DLD1 (cell line): ENCODE measurements around the gene SHISA6.
"Not testable (repeated sequence)": the region's sequence is repeated elsewhere in the genome, so short reads cannot be mapped to it uniquely, and the experiment has no call there.

Experiments used
- in situ Hi-C: cut with HindIII; loops from 2 replicates; pipeline ENCODE4 v1.10.0; 2017; ENCODE audit warnings: low sequenced_read_pairs

Gene SHISA6

DNA sequence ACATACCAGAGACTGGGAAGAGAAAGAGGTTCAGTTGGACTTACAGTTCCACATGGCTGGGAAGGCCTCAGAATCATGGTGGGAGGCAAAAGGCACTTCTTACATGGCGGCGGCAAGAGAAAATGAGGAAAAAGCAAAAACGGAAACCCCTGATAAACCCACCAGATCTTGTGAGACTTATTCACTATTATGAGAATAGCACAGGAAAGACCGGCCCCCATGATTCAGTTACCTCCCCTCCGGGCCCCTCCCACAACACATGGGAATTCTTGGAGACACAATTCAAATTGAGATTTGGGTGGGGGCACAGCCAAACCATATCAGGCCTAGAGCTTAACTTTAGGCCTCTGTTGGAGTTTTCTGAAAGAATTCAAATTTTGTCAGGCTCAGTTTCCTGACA is 60.9 kb downstream of the SHISA6 start:
- in situ Hi-C loops: not testable (repeated sequence)

DNA sequence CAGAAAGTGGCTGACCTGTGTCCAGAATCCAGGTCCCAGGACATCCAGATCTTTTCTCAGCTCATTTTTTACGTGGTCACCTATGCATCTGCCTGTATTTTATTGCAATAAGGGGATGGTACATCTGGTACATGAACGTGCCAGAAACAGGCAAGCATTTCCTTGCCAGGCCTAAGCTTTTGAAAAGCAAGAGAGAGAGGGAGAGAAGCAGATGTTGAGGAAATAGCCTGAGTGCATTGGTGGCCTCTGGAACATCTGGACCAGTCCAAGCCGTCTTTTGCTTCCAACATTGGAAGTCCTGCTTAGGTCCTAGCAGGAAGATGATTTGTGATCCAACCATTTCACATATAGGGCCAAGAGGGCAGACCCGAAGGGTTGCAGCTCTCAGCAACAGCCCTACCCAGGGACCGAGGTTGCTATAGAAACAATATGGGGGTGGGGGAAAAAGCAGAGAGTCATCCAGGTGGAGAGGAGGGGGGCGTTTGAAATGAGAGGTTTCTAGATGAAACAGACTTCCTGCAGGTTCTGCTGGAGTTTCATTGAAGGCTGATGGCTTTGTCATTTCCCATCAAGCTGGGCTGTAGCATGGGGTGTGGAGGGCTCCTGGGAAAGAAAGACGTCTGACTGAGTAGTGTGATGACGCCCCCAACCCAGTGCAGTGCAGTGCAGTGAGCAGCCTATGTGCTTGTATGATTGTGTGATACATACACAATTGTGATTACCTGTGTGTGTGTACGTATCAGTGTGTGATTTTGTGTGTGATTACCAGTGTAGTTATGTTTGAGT is 61.6 kb downstream of the SHISA6 start:
- in situ Hi-C loops: no loop called here

DNA sequence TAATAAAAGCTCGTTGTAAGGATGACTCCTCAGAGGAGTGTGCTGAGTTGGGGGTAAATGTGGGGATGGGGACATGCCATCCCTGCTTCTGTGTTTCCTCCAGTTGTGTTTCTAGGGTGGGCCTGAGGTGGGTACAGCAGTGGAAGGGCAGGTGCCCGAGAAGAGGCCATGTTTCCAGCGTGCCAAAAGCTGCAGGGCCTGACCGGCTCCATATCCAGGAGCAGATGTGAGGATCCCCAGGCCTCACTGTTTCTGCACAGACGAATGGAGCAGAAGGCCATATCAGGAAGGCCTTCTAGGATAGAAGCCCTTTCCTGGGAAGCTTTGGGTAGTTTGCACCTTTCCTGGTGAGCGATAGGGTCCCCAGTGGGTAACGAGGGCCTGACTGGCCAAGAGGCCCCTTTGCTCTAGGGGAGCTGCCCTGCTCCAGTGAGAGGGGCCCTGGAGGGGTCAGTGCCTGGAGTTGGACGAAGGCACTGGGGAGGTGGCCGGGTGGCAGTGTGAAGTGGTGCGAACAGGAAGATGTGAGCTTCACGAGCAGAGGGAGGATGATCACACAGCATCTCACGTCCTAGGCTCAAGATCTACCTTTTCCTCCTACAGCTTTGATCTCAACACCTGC is 62.9 kb downstream of the SHISA6 start:
- in situ Hi-C loops: no loop called here

DNA sequence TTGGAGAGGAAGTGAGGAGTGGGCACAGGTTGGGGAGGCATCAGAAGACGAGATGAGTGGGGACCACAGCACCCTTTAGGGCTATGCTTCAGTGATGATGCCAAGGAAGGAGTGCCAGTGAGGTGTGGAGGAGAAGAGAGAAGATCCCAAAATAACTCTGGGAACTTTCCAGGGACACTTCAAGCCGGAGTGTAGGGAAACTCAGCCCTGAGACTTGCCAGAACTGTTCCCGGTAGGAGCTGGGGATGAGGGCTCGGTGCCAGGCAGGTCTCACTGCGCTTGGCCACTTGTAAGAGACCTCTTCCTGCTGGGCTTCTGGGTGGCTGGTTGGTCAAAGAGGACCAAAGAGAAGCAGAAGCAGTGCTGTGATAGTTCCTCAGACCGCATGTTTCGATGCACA is 63.6 kb downstream of the SHISA6 start:
- in situ Hi-C loops: no loop called here

DNA sequence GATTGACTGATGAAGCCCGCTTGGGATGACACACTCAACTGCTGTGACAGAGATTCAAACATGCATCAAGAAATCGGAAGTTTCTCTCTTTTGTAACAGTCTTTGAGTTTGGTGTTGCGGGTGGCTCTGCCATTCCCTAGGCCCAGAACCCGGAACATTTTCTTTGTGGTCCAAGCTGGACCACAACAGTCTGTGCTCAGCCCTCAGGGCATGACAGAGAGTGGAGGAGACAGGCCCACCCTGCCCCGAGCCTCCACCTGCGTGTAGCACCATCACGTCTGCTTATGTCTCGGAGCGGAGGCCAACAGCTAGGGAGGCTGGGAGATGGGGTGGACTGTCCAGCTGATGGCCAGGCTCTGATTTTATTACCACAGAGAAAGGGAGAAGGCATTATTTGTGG is 64.5 kb downstream of the SHISA6 start:
- in situ Hi-C loops: no loop called here

DNA sequence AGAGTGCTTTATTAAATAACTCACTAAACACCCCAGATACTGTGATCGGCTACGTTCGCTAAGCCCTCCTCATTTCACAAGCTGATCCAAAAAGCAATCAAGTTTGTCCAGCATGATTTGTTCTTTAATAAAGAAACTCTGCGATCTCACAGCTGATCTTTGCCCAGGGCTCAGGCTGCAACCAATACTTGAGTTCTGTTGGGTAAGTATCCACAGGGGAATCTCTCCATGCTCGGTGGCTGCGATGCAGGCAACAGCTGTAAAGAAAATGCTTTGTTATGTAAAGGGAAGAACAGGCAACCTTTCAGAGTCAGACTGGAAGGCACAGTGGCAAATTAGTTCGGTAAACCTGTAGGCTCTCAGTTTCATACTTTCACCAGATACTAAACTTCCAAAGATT is 67.5 kb downstream of the SHISA6 start:
- in situ Hi-C loops: no loop called here

DNA sequence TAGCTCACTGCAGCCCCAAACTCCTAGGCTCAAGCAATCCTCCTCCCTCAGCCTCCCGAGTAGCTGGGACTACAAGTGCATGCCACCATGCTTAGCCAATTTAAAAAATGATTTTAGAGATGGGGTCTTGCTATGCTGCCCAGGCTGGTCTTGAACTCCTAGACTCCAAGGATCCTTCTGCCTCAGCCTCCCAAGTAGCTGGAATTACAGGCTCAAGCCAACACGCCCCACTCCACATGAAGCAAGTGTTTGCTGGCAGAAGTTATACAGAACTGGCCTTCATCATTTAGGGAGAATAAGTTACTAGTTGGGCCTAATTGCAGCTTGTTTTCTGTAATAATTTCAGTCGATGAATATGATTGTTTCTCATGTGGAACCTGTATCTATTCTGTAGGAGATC is 68.0 kb downstream of the SHISA6 start:
- in situ Hi-C loops: no loop called here

DNA sequence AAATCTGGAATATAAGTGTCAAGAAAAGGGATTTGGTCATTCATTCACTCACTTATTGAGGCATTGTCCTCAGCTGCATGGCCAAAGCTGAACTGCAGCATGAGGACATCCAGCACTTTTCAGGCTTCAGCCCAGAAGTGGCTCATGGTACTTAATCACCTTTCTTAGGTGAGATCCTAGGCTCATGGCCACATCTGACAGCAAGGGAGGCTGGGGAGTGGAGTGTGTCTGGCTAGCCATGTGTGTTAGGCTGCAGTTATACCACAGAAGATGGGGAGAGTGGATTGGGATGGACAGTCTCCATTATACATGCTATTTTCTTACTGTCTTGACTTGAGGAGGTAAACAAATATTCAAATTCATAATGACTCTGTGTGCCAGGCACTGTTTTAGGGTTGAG is 68.8 kb downstream of the SHISA6 start:
- in situ Hi-C loops: no loop called here

DNA sequence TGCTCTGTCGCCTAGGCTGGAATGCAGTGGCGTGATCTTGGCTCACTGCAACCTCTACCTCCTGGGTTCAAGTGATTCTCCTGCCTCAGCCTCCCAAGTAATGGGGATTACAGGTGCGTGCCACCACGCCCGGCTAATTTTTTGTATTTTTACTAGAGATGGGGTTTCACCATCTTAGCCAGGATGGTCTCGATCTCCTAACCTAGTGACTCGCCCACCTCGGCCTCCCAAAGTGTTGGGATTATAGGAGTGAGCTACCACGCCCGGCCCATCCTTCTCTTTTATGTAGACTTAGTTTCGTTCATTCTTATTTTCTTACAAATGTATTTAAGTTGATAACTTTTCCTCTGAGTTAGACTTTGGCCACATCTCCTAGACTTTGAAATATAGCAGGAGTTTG is 75.4 kb downstream of the SHISA6 start:
- in situ Hi-C loops: not testable (repeated sequence)

DNA sequence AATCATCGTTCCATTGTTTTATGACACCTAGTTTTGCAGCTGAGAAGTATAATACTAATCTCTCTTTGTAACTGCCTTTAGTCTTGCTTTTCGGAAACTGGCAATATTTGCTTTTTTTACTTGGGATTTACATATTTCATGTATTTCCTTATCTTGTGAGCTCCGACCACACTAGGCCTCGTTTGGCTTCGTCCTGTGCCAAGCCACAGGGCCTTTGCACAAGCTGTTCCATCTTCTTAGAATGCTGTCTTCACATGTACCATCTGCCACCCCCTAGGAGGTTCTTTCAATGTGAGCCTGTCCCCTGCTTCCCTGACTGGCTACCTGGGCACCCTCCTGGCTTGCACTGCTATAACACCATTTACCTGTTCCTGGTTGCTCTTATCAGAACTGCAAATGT is 77.2 kb downstream of the SHISA6 start:
- in situ Hi-C loops: no loop called here

DNA sequence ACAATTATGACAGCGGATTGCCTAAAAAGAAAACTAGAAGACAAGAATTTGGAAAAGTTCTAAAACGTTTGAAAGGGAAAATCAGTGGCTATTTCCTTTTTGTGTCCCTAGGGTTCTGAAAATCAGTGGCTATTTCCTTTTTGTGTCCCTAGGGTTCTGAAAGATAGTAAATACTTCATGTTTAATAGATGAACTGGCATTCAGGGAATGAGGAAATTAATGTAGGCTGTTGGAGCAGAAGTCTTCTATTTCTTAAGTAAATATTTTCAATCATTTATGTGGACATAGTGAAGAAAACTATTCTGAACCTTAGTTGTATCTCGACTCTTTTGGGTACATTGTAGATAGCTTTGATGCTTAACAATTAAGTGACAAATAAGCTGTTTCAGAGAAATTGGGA is 78.9 kb downstream of the SHISA6 start:
- in situ Hi-C loops: no loop called here

DNA sequence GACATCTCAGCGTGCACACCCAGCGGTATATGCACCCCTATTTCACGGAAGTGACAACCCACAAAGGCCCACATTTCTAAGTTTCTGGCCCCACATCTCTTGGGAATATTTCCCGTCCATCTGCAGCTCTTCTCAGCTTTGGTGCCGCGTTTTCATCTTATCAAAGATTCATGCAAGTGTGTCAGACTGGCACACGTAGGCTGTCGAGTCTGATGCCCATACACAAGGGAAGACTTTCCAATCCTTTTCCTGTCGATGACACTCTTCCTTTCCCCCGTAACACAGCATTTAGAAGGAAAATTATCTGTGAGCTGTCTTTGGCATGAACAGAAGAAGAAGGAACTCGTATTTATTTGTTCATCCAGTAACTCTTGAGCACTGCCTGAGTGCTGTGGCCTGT is 83.0 kb downstream of the SHISA6 start:
- in situ Hi-C loops: no loop called here

DNA sequence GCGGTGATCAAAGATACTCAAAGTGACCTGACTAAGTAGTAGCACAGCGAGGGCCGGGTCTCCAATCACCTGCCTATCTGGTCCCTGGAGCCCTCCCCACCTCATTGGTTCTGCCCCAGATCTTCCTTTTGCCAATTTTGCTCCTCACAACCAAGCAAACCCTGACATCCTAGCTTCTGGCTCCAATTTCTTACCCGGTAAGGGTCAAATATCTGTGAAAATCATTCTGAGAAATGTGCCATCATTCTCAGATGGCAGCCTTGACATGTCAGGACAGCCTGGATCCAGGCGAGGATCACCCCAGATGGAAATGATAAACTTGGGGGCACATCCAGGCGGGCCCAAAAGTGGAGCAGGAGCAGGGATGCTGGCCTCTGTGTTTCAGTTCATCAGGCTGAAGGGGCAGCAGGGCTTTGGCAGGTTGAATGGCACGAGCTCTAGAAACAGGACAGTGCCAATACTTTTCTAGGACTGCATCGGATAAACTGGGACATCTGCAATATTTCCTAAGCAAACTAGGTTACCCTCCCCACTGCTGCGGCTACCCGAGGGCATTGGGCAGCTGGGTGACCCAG is 83.9 kb downstream of the SHISA6 start:
- in situ Hi-C loops: no loop called here

DNA sequence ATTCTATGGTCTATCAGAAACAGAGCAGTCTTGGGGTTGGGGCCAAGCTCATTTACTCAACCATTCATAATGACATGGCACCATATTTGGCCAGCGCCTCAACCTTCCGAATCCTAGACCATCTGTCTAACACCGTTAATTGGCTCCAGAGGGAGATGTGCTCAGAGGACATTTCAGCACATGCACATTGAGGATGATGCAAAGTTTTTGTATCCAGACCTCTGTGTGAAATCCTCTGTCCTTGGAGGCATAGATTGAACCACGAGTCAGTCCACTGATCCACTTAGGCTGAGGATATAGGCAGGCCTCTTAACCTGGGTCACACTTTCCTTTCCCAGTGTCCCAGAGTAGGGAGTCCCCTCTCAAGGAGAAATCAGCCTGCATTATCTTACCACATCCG is 85.5 kb downstream of the SHISA6 start:
- in situ Hi-C loops: no loop called here

DNA sequence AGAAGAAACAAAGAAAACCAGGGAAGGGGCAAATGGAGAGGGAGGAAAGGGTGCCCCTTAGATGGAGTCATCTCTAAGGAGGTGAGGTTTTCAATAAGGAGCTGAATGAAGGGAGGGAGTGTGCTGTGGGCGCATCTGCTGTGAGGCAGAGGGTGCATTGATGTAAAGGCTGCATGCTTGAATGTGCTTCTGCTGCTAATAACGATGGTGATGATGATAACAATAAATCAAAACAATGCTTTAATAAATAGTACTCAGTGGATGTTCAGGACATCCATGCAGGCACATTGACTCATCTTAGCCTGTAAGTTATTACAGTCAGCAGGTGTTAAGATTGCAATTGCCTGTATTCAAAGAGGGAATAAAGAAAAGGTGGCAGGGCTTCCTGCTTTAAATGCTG is 87.8 kb downstream of the SHISA6 start:
- in situ Hi-C loops: no loop called here

DNA sequence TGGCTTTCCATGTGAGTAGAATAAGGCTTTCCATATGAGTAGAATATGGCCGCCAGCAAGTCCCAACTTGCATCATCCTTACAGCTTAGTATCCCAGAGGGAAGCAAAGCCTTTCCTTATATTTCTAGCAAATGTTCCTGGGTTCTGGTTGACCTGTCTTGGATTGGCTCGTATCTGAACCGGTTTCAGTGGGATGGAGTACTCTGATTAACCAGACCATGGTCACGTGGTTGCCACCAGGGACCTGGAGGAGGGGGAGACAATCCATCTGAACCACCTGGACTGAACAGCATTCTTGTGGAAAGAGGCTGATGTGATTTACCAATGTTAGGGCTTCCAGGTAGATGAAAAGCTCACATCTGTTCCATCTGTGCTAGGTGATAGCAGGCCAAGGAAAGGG is 89.0 kb downstream of the SHISA6 start:
- in situ Hi-C loops: no loop called here

DNA sequence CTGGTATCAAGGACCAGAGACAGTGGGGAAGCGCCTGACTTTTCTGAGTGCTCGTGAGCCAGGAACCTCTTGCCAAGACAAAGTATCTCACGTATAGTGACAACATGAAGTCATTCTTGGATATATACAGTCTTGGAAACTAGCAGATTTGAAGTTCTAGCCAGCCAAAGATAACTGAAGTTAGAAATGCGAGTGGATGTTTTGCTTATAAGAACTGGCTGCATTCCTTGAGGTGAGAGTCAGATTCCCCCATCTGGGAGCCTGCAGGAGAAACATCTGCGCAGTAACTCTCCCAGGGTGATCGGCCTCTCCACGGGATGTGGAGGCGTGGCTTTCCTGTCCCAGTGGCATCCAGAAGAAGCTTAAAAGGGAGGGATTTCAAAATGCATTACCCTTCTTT is 89.8 kb downstream of the SHISA6 start:
- in situ Hi-C loops: no loop called here

DNA sequence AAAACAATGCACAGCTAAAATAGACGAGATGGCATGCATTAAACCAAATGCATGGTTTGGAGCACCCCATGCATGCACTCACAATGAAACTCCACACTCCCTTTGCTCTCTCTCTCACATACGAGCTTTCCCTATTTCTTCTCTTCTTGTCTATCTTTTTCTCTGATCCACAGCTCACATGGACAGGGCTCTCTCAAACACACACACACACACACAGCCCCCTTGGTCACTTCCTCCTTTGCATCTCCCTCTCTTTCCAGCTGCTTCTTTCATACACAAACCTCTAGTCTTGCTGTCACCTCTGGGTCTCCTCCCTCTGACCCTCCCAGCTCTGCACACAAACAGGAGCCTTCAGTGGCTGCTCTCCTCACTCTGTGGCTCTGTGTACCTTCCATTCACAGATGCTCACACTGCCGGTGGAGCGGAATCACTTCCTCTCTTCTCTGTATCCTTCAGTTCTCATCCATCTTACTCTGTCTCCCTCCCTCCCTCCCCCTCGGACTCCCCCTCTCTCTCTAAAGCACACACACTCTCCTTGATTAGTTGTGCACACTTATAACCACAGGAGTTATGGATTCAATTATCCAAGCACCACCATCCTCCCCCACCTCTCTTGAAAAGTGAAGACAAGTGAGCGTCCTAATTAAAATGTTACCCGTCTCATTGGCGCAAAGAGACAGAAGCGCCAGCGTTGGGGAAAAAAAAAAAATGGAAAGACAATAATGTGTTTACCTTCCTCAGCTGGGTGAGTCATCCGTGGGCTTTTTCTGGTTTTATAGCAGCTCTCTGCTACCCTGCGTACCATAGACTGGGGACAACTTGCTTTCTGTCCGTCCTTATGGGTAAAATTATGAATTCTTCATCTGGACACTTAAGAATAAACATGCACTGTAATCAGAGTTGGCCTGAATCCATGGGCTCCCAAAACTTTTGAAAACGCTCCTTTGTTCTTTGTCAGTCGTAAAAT is 90.8 kb downstream of the SHISA6 start:
- in situ Hi-C loops: no loop called here

DNA sequence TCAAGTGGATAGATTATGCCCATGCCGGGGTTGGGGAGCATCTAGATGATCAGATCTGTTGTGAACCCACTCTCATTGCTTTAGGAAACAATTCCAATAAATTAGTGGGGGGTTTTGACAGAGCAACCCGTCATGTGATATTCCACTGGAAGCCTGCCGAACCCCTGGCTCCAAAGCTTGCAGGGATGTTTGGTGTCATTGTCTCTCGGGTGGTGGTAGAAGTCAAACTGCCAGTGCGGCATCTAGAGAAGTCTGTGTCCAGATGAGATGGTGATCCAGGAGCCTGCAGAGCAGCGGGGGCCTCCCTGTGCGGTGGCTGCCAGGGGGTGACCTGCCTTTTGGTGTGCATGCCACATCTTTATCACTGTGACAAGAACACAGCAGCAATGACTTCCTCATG is 91.7 kb downstream of the SHISA6 start:
- in situ Hi-C loops: no loop called here

DNA sequence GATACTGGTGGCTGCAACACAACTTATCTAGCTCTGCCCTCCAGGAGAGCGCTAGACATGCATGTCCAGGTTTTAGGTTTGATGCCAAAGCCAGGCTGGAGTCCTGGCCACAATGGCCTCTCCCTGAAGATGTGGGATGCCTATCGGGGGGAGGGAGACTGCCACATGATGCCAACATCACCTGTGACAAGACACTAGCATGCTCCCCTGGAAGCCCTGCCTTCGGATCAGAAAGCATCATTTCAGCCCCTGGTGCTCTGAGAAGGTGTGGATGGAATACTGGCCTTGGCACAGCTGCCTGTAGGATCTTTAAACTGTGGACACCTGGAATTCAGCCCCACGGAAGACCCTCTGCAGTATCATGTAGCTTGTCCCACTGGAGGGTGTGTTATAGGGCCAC is 93.5 kb downstream of the SHISA6 start:
- in situ Hi-C loops: no loop called here

DNA sequence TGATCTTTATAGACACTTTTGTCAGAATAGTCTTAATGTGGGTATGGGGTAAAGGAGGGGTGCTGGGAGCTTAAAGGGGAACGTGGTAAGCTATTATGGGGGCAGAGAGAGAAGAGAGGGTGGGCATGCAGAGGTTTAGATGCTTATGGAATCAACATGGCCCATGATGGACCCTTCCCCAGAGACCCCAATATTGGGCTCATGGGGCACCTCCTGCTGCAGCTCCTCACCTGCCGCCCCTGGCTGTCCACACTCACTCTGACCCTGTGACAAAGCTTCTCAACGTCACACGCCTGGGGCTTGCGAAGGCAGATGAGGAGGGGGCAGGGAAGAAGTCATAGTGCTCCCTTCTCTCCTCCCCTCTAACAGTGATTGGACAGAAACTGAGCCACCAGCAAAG is 95.3 kb downstream of the SHISA6 start:
- in situ Hi-C loops: no loop called here
